Ovary (tissue), 3 donors: ENCODE results near the gene S1PR1.
A peak's percentile ranks its signal among the peaks of the same experiment; 100 is the strongest.

ENCODE experiments used
- CTCF ChIP-seq, 3 donors: fragments of 450-650 bp in 2 of 3; fragments of 200-600 bp in 1 of 3; IDR thresholded peaks; one replicate each; pipeline versions ENCODE4 v1.5.1 to v1.8.0; 2016 to 2022; ENCODE audit warnings: antibody characterized with exemption in 3 of 3, mild to moderate bottlenecking in 1 of 3
- POLR2A ChIP-seq: fragments of 450-650 bp; IDR thresholded peaks from one replicate; pipeline ENCODE4 v1.6.1; 2017; ENCODE audit warnings: antibody characterized with exemption, mild to moderate bottlenecking, moderate library complexity
- donor health status: DM: no; HTN: no; CAD: no.

- TF ChIP-seq CTCF (IDR thresholded peaks at IDR 0.05) (peak; percentile 66 to 89 (median 72)), POLR2A (no peak)
Measured at GRCh38 chr1:101288491-101288944, 51.7 kb downstream of the S1PR1 start.
